ENCODE measurements around the gene VPS11.

VPS11 gene

DNA sequence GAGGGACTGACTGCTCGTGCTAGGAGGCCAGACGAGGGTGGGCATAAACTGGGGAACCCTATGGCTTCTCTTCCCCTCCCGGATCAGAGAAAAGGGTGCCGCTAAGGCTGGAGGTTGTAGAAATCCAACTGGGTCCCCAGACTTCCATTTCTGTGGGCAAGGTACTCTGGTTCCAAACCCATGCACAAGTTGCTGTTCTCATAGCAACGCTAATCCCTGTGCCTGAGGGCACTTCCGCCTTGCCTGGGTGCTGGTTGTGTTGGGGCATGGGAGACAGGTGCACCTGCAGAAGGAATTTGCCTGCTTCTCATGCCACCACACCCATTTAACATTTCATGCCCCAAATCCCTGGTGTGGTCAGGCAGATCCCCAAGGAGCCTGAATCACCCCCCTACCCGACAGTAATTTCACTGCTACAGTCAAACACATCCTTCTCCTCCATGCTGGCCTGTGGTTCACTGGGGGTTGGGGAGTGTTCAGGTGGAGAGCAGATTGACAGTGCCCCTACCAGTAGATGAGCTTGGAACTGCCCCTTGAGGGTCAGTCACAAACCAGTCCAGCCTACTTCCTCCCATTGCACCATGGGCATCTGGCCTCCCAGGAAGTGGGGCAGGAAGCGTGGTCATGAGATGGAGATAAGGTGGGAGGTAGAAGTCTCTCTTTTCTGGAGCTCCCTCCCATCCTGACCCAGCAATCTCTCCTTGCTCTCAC is 40.7 kb downstream of the VPS11 start:
- peak overlapping the region; percentile 62 for H3K4me3 ChIP-seq (ENCODE audit: low read length)
- no peaks in the 10 kb centered on the region; the same call in 1 of the 2 replicates for H3K36me3 ChIP-seq (ENCODE audit: insufficient read depth, low read length)
- no peak overlapping the region for H3K27ac ChIP-seq (ENCODE audit: low read depth, low read length)
- no peaks in the 10 kb centered on the region for H3K9me3 ChIP-seq (ENCODE audit: insufficient read depth, low read depth, low read length)
- H3K9ac ChIP-seq (ENCODE audit: low read depth, low read length): peak overlapping the region; percentile 24; the same call in 1 of the 2 replicates
- WGBS: 13% methylated on average over 7 of the region's 8 CpGs
- peaks cover 15% of the 10 kb centered on the region for H3K4me1 ChIP-seq (ENCODE audit: insufficient read depth, low read length)
- peaks cover 18% of the 10 kb centered on the region for H3K27me3 ChIP-seq (ENCODE audit: insufficient read depth, low read length)

DNA sequence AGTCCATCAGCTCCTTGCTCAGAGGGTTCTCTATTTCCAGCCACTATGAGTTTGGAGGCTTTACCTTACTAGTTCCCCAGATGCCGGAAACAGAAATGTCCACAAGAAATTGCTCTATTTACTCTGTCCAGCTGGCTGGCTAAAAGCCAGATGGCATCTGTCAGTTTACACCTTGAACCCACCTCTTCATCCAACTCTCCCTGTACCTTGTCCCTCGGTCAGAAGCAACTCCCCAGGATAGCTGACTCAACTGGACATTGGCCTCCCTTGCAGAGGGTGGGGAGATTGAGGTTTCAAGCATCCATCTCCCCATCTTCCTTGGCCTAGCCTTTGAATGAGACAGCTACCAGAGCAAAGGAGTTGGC is 41.2 kb downstream of the VPS11 start:
- Histone ChIP-seq H3K9ac (ENCODE audit: low read depth, low read length) (no peak overlapping the region), H3K4me3 (ENCODE audit: low read length) (peak overlapping the region; percentile 62; the same call in 1 of the 2 replicates), H3K36me3 (ENCODE audit: insufficient read depth, low read length) (no peaks in the 10 kb centered on the region; the same call in 1 of the 2 replicates)

DNA sequence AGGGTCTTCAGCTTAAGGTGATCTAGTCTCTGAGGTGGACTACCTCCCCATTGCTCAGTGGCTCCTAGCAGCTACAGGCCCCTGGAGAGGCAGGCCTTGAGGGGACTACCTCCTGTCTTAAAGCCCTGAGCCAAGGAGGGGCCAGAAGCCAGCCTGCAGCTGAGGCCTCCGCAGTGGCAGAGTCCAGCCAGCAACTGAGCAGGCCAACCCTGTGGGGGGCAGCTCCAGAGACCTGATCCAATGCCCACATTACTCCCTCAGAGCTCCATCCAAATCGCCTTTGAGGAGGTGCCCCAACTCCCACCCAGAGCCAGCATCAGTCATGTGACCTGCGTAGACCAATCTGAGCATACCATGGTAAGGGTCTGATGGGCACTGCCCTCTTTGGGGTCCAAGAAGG is 42.2 kb downstream of the VPS11 start:
- 93% methylated on average over 3 of the region's 3 CpGs for WGBS
- H3K9me3 ChIP-seq (ENCODE audit: insufficient read depth, low read depth, low read length): no peaks in the 10 kb centered on the region
- no peaks in the 10 kb centered on the region; the same call in 1 of the 2 replicates for H3K36me3 ChIP-seq (ENCODE audit: insufficient read depth, low read length)
- H3K27me3 ChIP-seq (ENCODE audit: insufficient read depth, low read length): peaks cover 18% of the 10 kb centered on the region
- no peak overlapping the region for H3K27ac ChIP-seq (ENCODE audit: low read depth, low read length)
- no peak overlapping the region for H3K9ac ChIP-seq (ENCODE audit: low read depth, low read length)
- no peak overlapping the region for H3K4me3 ChIP-seq (ENCODE audit: low read length)
- H3K4me1 ChIP-seq (ENCODE audit: insufficient read depth, low read length): peaks cover 19% of the 10 kb centered on the region

More for the DNA sequence above, 41.2 kb downstream of the VPS11 start:
- Histone ChIP-seq H3K27ac (ENCODE audit: low read depth, low read length) (no peak overlapping the region), H3K27me3 (ENCODE audit: insufficient read depth, low read length) (peaks cover 18% of the 10 kb centered on the region), H3K4me1 (ENCODE audit: insufficient read depth, low read length) (peaks cover 19% of the 10 kb centered on the region), H3K9me3 (ENCODE audit: insufficient read depth, low read depth, low read length) (no peaks in the 10 kb centered on the region)
- WGBS: over 99% methylated on average over 2 of the region's 2 CpGs

DNA sequence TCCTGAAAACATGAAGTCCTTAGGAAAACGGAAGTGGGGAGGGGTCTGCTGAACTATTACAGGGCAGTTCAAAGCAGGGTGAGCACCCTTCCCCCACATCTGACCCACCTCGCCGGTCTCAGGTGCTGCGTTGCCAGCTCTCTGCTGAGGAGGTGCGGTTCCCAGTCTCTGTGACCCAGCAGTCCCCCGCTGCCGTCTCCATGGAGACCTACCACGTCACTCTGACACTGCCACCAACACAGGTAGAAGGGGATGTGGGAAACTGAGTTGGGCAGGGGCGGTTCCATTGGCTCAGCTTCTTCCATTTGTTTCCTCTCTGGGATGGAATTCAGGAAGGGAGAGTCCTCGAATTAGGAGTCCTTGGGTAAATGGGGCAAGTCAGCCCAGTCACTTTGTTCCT is 42.8 kb downstream of the VPS11 start:
- H3K4me3 ChIP-seq (ENCODE audit: low read length): no peak overlapping the region
- H3K4me1 ChIP-seq (ENCODE audit: insufficient read depth, low read length): peaks cover 19% of the 10 kb centered on the region
- no peak overlapping the region for H3K9ac ChIP-seq (ENCODE audit: low read depth, low read length)
- H3K27me3 ChIP-seq (ENCODE audit: insufficient read depth, low read length): peaks cover 18% of the 10 kb centered on the region
- whole genome bisulfite sequencing: 90% methylated on average over 10 of the region's 10 CpGs
- H3K36me3 ChIP-seq (ENCODE audit: insufficient read depth, low read length): no peaks in the 10 kb centered on the region; the same call in 1 of the 2 replicates
- no peak overlapping the region for H3K27ac ChIP-seq (ENCODE audit: low read depth, low read length)
- no peaks in the 10 kb centered on the region for H3K9me3 ChIP-seq (ENCODE audit: insufficient read depth, low read depth, low read length)

DNA sequence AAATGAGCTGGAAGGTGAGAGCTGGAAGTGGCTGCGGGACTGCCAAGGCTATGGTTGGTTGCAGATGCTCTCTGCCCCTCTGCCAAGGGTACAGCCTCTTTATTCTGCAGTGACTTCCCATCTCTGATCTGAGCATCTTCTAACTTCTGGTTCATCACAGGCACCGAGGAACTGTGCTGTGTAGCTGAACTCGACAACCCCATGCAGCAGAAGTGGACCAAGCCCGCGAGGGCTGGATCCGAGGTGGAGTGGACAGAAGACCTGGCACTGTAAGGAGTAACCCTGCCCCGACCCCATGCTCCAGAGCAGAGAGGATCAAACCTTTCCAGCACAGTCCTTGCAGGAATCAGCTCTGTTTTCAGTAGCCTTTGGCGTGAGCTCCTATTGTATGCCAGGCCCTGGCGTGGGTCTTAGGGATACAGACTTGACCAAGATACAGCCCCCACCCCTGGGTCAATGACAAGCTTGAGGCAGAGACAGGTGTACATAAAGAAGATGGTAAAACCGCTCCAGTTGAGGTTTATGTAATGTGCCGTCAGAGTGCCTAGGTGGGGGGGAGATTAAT is 43.8 kb downstream of the VPS11 start:
- no peaks in the 10 kb centered on the region; the same call in 1 of the 2 replicates for H3K36me3 ChIP-seq (ENCODE audit: insufficient read depth, low read length)
- no peak overlapping the region for H3K4me3 ChIP-seq (ENCODE audit: low read length)
- no peak overlapping the region for H3K9ac ChIP-seq (ENCODE audit: low read depth, low read length)
- H3K27ac ChIP-seq (ENCODE audit: low read depth, low read length): no peak overlapping the region
- H3K27me3 ChIP-seq (ENCODE audit: insufficient read depth, low read length): peaks cover 18% of the 10 kb centered on the region
- 93% methylated on average over 11 of the region's 11 CpGs for WGBS
- no peaks in the 10 kb centered on the region for H3K9me3 ChIP-seq (ENCODE audit: insufficient read depth, low read depth, low read length)
- H3K4me1 ChIP-seq (ENCODE audit: insufficient read depth, low read length): peaks cover 14% of the 10 kb centered on the region

DNA sequence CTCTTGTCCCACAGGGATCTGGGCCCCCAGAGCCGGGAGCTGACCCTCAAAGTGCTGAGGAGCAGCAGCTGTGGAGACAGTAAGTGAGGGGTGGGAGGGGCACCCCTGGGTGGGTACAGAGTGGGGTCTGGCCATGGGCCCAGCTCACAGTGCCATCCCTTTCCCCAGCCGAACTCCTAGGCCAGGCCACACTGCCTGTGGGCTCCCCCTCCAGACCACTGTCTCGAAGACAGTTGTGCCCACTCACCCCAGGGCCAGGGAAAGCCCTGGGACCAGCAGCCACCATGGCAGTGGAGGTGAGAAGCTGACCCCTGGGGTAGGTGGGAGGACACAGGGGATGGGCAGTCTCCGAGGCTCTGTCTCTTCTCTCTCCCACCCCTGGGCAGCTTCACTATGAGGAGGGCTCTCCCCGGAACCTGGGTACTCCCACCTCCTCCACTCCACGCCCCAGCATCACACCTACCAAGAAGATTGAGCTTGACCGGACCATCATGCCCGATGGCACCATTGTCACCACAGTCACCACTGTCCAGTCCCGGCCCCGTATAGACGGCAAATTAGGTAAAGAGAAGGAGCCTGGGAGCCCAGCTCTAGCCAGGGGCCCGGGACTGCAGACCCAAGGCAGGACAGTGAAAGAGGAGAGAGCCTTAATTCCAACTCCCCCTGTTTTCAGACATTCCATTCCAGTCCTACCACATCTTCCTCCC is 44.8 kb downstream of the VPS11 start:
- Histone ChIP-seq H3K4me3 (ENCODE audit: low read length) (no peak overlapping the region), H3K9ac (ENCODE audit: low read depth, low read length) (no peak overlapping the region), H3K27ac (ENCODE audit: low read depth, low read length) (no peak overlapping the region), H3K27me3 (ENCODE audit: insufficient read depth, low read length) (peaks cover 18% of the 10 kb centered on the region), H3K4me1 (ENCODE audit: insufficient read depth, low read length) (peaks cover 9% of the 10 kb centered on the region; the same call in 1 of the 2 replicates), H3K9me3 (ENCODE audit: insufficient read depth, low read depth, low read length) (no peaks in the 10 kb centered on the region), H3K36me3 (ENCODE audit: insufficient read depth, low read length) (no peaks in the 10 kb centered on the region; the same call in 1 of the 2 replicates)
- 90% methylated on average over 12 of the region's 12 CpGs for WGBS

DNA sequence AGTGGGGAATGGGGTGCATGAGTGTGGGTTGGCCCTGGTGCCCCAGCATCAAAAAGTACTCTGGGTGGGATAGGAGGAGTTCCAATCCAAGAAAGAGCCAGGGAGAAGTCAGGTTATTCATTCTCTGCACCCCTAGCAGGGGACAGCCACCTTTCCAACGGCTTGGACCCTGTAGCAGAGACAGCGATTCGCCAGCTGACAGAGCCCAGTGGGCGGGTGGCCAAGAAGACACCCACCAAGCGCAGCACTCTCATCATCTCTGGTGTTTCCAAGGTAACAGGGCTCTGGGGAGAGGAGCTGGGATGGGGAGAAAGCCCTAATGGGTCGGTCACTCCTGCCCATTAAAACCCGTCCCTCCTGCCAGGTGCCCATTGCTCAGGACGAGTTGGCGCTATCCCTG is 46.1 kb downstream of the VPS11 start:
- WGBS: 92% methylated on average over 9 of the region's 9 CpGs

DNA sequence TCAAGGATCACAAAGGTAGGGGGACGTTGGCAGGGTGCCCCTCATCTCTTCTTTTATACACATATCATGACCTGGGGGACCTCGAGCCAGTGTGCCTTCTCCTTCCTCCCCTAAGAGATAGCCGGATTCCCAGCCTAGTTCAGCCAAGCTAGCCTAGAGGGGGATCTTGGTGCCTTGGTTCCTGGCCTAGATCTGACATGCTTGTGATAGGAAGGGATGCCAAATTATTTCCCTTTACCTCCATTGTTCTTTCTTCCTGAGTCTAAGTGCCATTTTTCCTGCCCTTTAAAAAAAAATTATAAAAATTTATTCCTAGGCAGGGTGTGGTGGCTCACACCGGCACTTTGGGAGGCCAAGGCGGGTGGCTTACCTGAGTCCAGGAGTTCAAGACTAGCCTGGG is 46.7 kb downstream of the VPS11 start:
- WGBS: 89% methylated on average over 5 of the region's 5 CpGs

More for the DNA sequence above, 46.1 kb downstream of the VPS11 start:
- H3K9ac ChIP-seq (ENCODE audit: low read depth, low read length): no peak overlapping the region
- peaks cover 4% of the 10 kb centered on the region; the same call in 1 of the 2 replicates for H3K4me1 ChIP-seq (ENCODE audit: insufficient read depth, low read length)
- H3K27me3 ChIP-seq (ENCODE audit: insufficient read depth, low read length): peaks cover 6% of the 10 kb centered on the region
- H3K4me3 ChIP-seq (ENCODE audit: low read length): no peak overlapping the region
- H3K36me3 ChIP-seq (ENCODE audit: insufficient read depth, low read length): no peaks in the 10 kb centered on the region; the same call in 1 of the 2 replicates
- no peak overlapping the region for H3K27ac ChIP-seq (ENCODE audit: low read depth, low read length)
- no peaks in the 10 kb centered on the region for H3K9me3 ChIP-seq (ENCODE audit: insufficient read depth, low read depth, low read length)

DNA sequence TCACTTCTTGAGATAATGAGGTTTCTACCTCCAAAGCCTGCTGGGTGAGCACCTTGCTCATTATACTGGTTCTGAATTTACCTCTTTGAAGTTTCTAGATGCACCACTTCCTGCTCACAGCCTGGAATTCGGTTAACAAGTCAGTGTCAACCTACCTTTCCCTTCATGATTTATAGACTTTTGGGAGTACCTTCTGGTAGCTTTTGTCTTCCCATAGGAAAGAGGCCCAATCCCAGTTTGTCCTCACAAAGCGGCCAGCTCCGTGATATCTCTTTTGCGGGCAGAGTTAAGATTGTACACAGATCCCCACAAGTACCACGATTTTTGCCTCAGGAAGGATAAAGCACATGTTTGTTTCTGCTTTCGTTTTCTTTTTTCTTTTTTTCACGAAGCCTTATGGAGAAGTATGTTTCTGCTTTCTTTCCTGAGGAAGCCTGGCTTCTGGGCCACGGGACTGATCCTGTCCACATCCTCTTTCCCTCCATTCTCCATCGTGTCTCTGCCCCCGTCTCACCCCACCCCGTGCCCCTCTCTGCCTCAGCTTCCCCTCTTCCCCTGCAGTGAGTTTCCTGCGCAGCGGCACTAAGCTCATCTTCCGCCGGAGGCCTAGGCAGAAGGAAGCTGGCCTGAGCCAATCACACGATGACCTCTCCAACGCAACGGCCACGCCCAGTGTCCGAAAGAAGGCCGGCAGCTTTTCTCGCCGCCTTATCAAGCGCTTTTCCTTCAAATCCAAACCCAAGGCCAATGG is 48.0 kb downstream of the VPS11 start:
- H3K9ac ChIP-seq (ENCODE audit: low read depth, low read length): no peak overlapping the region
- no peaks in the 10 kb centered on the region for H3K27me3 ChIP-seq (ENCODE audit: insufficient read depth, low read length)
- peaks cover 3% of the 10 kb centered on the region; the same call in 1 of the 2 replicates for H3K4me1 ChIP-seq (ENCODE audit: insufficient read depth, low read length)
- H3K4me3 ChIP-seq (ENCODE audit: low read length): no peak overlapping the region
- 89% methylated on average over 24 of the region's 24 CpGs for WGBS
- no peaks in the 10 kb centered on the region for H3K9me3 ChIP-seq (ENCODE audit: insufficient read depth, low read depth, low read length)
- H3K36me3 ChIP-seq (ENCODE audit: insufficient read depth, low read length): no peaks in the 10 kb centered on the region; the same call in 1 of the 2 replicates
- no peak overlapping the region for H3K27ac ChIP-seq (ENCODE audit: low read depth, low read length)

More for the DNA sequence above, 46.7 kb downstream of the VPS11 start:
- Histone ChIP-seq H3K36me3 (ENCODE audit: insufficient read depth, low read length) (no peaks in the 10 kb centered on the region; the same call in 1 of the 2 replicates), H3K4me1 (ENCODE audit: insufficient read depth, low read length) (peaks cover 3% of the 10 kb centered on the region; the same call in 1 of the 2 replicates), H3K27me3 (ENCODE audit: insufficient read depth, low read length) (no peaks in the 10 kb centered on the region), H3K9ac (ENCODE audit: low read depth, low read length) (no peak overlapping the region), H3K4me3 (ENCODE audit: low read length) (no peak overlapping the region), H3K27ac (ENCODE audit: low read depth, low read length) (no peak overlapping the region), H3K9me3 (ENCODE audit: insufficient read depth, low read depth, low read length) (no peaks in the 10 kb centered on the region)

DNA sequence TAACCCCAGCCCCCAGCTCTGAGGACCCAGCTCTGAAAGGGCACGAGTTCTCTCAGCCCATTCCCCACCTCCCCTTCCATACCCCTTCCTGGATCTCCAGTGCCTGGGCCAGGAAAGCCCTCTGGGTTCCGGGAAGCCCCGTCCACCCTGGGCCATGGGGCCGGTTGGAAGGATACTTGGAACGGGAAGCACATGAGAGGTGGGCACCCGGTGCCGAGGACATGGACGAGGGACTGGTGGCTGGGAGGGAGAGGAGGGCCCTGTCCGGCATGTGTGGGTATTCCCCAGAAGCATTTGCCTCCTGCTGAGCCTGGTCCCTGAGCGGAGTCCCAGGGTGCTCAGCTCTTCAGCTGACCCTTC is 48.6 kb downstream of the VPS11 start:
- H3K27ac ChIP-seq (ENCODE audit: low read depth, low read length): no peak overlapping the region
- H3K36me3 ChIP-seq (ENCODE audit: insufficient read depth, low read length): no peaks in the 10 kb centered on the region; the same call in 1 of the 2 replicates

More for the DNA sequence above, 48.6 kb downstream of the VPS11 start:
- 93% methylated on average over 9 of the region's 10 CpGs for WGBS
- no peaks in the 10 kb centered on the region for H3K9me3 ChIP-seq (ENCODE audit: insufficient read depth, low read depth, low read length)
- H3K4me3 ChIP-seq (ENCODE audit: low read length): no peak overlapping the region
- H3K9ac ChIP-seq (ENCODE audit: low read depth, low read length): no peak overlapping the region
- no peaks in the 10 kb centered on the region for H3K27me3 ChIP-seq (ENCODE audit: insufficient read depth, low read length)
- peaks cover 3% of the 10 kb centered on the region; the same call in 1 of the 2 replicates for H3K4me1 ChIP-seq (ENCODE audit: insufficient read depth, low read length)
